NCI-H2081 treated with DMSO at 0.1 percent for 48 hours (cell line): ENCODE measurements around the gene CYP11A1.

Experiments used
- DNase-seq: peaks from one replicate; lab custom pipeline; 2025; lab: John Stamatoyannopoulos, UW

Gene CYP11A1

GRCh38 chr15:74347757-74348250 is 19.6 kb downstream of the CYP11A1 start:
- no peak for DNase-seq

GRCh38 chr15:74345051-74345450 is 22.4 kb downstream of the CYP11A1 start:
- no peak for DNase-seq

GRCh38 chr15:74343797-74344127 is 23.7 kb downstream of the CYP11A1 start:
- no peak for DNase-seq

GRCh38 chr15:74343127-74343796 is 24.2 kb downstream of the CYP11A1 start:
- no peak for DNase-seq

- no peak for DNase-seq
Measured at GRCh38 chr15:74340150-74340549, 27.3 kb downstream of the CYP11A1 start.

GRCh38 chr15:74339371-74339770 is 28.1 kb downstream of the CYP11A1 start:
- DNase-seq: no peak

DNA sequence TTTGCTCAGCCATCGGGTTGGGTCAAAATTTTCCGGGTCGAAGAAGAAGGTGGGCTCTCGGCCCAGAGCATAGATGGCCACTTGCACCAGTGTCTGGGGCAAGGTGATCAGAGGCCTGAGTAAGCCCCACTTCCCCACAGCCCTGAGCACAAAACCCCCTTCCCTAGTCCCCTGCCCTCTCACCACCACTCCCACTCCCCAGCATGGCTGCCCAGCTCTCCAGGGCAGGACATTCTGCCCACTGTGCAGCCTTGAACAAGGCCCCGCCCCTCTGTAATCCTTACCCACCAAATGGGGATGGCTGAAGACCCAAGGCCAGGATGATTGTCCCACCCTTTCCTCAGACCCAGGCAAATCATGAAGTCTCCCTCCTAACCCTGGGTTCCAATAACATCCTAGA is 28.8 kb downstream of the CYP11A1 start:
- DNase-seq: no peak

- DNase-seq: no peak
Measured at GRCh38 chr15:74337607-74338211, 29.7 kb downstream of the CYP11A1 start.

DNA sequence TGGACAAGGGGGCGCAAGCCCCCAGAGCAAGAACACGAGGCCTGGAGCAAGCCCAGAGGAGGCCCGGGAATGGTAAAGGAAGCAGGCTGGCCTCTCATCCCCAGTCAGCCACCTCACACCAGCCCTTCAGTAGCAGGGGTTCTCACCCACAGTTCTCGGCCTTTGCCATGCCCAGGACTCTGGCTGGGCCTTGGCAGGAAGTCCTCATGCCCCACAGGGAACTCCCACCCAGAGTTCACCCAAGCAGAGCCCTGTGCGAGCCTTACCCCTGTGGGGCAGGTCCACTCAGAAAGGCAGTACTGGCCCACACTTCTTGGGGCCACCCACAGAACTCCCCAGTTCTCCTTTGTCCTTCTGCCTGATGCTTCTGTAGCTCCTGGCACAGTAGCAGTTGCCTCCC is 30.3 kb downstream of the CYP11A1 start:
- no peak for DNase-seq

GRCh38 chr15:74336061-74337005 is 31.1 kb downstream of the CYP11A1 start:
- DNase-seq: no peak

GRCh38 chr15:74335396-74335795 is 32.0 kb downstream of the CYP11A1 start:
- no peak for DNase-seq

DNA sequence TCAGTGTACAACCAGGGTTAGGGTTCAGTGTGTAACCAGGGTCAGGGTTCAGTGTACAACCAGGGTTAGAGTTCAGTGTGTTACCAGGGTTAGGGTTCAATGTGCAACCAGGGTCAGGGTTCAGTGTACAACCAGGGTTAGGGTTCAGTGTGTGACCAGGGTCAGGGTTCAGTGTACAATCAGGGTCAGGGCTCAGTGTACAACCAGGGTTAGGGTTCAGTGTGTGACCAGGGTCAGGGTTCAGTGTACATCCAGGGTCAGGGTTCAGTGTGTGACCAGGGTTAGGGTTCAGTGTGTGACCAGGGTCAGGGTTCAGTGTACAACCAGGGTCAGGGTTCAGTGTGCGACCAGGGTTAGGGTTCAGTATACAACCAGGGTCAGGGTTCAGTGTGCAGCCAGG is 33.3 kb downstream of the CYP11A1 start:
- DNase-seq: no peak

DNA sequence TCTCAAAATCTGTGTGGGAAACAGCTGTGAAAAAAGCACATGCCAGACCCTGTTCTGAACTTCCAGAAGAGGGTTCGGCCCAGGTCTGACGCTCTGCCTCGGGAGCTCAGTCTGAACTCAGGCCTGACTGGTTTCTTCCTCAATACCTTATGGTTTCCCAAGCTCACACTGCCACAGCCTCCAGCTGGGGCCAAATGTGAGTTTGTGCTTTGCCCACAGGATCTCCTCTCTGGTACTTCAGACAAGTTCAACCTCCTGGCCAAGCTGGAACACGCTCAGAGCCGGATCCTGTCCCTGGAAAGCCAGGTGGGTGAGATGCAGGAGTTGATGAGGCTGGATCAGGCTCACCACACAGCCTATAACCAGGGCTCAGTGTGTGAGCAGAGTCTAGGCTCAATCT is 33.8 kb downstream of the CYP11A1 start:
- DNase-seq: no peak

- DNase-seq: no peak
Measured at GRCh38 chr15:74333093-74333492, 34.4 kb downstream of the CYP11A1 start.

DNA sequence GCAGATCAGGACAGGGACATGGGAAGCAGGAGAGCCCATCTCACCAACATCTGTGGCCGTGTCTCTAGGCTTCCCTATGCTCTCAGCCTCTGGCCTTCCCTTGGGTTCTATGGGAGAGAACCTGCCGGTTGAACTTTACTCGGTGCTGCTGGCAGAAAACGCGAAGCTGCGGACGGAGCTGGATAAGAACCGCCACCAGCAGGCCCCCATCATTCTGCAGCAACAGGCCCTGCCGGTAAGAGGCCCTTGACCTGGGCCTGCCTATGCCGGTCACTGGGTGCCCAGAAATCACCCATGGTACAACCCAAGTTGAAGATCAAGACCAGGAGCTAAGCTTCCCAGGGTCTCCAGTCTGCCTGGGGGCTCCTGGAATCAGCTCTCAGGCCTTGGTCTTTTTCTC is 34.8 kb downstream of the CYP11A1 start:
- DNase-seq: no peak

- DNase-seq: no peak
Measured at GRCh38 chr15:74332011-74332410, 35.4 kb downstream of the CYP11A1 start.

DNA sequence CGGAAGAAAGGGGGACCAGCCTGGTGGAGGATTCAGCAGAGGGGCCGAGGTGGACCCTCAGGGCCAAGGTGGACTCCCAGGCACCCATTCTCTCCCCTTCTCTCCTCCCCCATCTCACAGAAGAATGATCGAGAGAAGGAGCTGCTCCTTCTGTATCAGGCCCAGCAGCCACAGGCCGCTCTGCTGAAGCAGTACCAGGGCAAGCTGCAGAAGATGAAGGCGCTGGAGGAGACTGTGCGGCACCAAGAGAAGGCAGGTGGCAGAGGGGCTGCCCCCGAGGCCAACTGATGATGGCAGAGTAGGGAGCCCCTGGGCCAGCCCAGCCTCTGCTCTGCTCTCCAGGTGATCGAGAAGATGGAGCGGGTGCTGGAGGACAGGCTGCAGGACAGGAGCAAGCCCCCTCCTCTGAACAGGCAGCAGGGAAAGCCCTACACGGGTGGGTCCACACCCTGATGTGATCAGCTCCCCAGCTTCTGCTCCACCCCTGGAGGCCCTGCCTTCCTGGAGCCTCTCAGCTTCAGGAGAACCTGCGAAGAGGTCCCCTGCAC is 36.5 kb downstream of the CYP11A1 start:
- DNase-seq: no peak

DNA sequence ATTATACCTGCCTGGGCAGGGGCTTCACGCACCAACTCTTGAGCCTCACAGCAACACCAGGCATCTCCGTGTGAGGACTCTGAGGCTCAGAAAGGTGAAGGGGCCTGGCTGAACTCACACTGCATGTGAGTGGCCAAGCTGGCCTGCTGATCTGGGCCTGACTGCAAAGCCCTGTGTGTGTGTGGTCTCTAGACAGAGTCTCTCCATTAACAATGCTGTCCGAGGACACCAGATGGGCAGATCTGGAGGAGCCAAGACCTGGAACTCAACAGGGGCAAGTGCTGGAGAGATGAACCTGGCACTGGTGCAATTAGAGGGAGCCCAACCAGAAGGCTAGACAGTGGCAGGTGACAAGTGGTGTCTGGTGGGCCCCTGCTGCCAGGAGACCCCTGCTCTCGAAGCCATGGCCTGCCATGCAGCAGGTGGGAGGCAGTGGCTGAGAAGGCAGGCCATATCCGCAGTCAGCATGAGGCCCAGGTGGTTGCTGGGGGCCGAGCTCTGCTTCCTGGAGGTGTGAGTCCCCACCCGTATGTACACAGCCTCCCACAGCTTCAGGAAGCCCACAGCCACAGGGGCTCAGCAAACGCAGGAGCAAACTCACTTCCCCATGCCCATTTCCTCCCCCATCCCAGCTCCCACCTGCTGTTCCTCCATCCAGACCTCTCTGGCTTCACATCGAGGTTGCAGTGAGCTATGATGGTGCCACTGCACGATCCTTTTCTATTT is 39.0 kb downstream of the CYP11A1 start:
- DNase-seq: peak; percentile 71

GRCh38 chr15:74327756-74328155 is 39.7 kb downstream of the CYP11A1 start:
- no peak for DNase-seq

DNA sequence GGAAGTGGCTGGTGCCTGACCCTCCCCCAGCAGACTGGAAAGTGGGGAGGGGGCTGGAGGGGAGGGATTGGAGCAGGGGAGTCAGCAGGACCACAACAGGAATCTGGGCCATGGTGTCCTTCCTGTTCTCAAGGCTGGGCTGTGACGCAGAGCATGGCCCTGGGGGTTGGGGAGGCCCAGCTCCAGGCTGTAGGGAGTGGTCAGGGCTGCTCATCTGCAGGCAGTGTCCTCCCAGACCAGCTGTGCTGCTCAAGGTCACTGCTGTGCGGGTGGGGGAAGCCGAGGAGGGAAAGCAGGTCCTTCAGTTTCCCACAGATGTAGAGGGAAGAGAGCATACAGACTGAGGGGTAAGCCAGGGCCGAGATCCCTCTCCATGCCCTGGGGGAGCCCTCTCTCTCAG is 40.7 kb downstream of the CYP11A1 start:
- no peak for DNase-seq

DNA sequence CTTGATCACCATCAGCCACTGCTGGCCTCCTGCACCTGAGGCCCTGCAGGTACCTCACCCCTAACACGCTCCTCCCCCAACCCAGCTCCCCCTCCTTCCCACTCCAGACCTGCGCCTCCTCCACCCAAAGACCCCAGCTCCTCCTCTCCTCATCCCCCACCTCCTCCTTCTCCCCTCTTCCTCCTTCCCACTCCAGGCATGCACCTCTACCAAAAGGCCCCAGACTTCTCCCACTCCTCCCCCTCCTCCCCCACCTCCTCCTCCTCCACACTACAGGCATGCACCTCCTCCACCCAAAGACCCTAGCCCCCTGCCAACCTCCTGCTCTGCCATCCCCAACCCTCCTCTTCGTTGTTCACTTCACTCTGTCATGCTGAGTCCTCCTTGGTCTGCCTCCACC is 42.7 kb downstream of the CYP11A1 start:
- no peak for DNase-seq
